GM13977 (cell line): ENCODE measurements around the gene SLC23A2.

ENCODE experiments used
- DNase-seq: peaks from one replicate; pipeline ENCODE4 v3.0.0; 2012; ENCODE audit warnings: low spot score
- in situ Hi-C: fragments of 300-500 bp; cut with MboI; formaldehyde crosslinking; loops from one replicate; pipeline ENCODE4 v1.12.0; 2022; ENCODE audit warnings: low sequenced_read_pairs, low pct_unique_long_range_greater_than_20kb, mixed read lengths, inconsistent platforms; ENCODE audit not compliant: unreplicated experiment
- TF ChIP-seq, protein P1 (sequence below): IDR thresholded peaks from 2 replicates; pipeline ENCODE4 v1.5.1; 2012; ENCODE audit warnings: mild to moderate bottlenecking, control low read depth; ENCODE audit not compliant: insufficient read depth; ENCODE audit errors: extremely low read depth, missing control alignments

Gene SLC23A2

DNA sequence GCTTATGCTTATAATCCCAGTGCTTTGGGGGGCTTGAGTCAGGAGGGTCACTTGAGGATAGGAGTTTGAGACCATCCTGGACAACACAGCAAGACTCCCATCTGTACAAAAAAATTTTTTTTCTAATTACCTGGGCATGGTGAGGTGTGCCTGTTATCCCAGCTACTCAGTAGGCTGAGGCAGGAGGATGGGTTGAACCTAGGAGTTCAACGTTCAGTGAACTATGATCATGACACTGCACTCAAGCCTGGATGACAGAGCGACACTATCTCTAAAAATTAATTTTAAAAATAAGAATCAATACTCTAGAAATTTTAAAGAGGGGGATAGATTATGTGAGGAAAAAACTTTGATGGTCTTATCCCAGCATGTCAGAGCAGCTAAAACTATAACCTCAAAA lies 44.1 kb downstream of the SLC23A2 start:
- TF ChIP-seq, protein P1, sequence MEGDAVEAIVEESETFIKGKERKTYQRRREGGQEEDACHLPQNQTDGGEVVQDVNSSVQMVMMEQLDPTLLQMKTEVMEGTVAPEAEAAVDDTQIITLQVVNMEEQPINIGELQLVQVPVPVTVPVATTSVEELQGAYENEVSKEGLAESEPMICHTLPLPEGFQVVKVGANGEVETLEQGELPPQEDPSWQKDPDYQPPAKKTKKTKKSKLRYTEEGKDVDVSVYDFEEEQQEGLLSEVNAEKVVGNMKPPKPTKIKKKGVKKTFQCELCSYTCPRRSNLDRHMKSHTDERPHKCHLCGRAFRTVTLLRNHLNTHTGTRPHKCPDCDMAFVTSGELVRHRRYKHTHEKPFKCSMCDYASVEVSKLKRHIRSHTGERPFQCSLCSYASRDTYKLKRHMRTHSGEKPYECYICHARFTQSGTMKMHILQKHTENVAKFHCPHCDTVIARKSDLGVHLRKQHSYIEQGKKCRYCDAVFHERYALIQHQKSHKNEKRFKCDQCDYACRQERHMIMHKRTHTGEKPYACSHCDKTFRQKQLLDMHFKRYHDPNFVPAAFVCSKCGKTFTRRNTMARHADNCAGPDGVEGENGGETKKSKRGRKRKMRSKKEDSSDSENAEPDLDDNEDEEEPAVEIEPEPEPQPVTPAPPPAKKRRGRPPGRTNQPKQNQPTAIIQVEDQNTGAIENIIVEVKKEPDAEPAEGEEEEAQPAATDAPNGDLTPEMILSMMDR, result no peak
- in situ Hi-C loops, result loop anchor here (25.0 kb wide), 1 partner anchor 345 kb away; no protein-coding TSS in a partner anchor
- DNase-seq, result no peak

DNA sequence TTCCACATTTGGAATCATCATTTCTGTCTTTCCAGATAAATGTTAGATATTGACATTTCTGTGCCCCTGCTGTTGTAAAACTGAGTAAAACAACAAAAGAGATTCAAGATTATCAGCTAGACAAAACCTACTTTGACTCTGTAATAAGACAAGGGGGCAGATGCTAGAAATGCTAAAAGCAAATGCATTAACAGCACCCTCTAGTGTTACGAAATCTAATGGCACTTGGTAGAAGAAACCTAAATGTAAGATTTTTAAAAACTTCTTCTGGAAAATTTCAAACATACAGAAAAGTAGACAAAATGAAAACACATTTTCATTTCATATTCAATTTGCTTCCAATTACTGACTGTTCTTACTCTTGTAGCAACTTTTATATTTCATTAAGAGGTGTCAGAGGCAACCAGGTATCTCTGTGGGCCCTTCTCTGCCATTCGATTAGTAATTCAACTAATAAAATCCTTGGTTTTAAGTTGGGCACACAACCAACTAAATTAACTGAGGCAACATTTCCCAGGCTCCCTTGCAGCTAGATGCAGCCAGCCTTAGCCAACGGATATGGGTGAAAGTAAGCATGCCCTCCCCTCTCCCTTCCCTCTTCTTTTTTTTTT lies 45.0 kb downstream of the SLC23A2 start:
- TF ChIP-seq, protein P1, result peak; percentile 55

DNA sequence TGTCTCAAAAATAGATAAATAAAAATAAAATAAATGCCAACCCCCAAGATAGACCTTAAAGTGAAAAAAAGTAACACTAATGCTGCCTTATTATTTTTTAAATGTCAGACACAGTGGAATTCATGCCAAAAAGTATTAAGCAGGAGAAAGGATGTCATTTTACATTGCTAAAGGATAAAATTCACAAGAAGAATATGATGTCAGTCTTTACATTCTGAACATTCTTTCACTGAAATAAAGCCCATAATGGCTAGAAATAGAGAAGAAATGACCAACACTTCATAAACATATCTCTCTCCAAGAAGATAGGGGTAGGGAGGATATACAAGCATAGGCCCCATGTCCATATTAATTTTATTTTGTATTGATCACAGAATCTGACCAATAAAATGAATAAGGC lies 47.4 kb downstream of the SLC23A2 start:
- in situ Hi-C loops, result loop anchor here (25.0 kb wide), 1 partner anchor 342 kb away; no protein-coding TSS in a partner anchor
- TF ChIP-seq, protein P1, result no peak
- no peak for DNase-seq

More for the DNA sequence above, 45.0 kb downstream of the SLC23A2 start:
- in situ Hi-C loops, result loop anchor here (25.0 kb wide), 1 partner anchor 344 kb away; no protein-coding TSS in a partner anchor
- peak; percentile 41 for DNase-seq

DNA sequence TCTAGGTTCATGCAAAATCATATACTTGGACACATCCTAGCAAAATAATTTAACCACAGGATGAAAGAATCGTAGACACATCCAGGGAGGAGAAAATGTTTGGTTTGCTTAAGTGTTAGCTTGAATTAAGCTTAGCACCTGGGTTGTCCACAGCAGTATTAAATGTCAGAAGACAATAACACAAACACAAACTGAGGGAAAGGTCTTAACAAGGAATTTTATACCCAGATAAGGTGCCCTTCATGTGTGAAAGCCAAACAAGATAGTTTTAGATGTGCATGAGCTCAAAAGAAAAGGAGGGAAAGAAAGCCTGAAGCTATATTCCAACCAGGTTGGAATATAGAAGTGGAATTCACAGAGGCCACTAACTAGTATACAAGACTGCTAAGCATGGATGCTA lies 49.1 kb downstream of the SLC23A2 start:
- TF ChIP-seq, protein P1, result no peak
- DNase-seq, result no peak
- in situ Hi-C loops, result loop anchor here (25.0 kb wide), 1 partner anchor 340 kb away; no protein-coding TSS in a partner anchor

DNA sequence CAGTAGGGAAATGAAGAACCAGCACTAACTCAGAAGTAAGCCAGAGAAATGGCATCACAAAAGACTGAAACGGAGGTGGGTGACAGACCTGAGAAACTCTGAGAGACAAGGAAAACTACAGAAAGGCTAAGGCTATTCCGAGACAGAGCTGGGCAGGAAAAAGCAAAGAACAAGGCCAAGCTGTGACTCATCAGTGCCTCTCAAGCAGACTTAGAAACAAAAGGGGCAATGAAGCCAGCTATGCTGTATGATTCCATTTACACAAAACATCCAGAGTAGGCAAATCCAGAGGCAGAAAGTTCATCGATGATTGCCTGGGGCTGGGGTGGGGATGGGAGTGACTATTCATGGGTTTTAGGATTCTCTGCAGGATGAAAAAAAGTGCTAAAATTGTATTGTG lies 50.0 kb downstream of the SLC23A2 start:
- no peak for DNase-seq
- in situ Hi-C loops, result loop anchor here (25.0 kb wide), 1 partner anchor 339 kb away; no protein-coding TSS in a partner anchor
- TF ChIP-seq, protein P1, result no peak

DNA sequence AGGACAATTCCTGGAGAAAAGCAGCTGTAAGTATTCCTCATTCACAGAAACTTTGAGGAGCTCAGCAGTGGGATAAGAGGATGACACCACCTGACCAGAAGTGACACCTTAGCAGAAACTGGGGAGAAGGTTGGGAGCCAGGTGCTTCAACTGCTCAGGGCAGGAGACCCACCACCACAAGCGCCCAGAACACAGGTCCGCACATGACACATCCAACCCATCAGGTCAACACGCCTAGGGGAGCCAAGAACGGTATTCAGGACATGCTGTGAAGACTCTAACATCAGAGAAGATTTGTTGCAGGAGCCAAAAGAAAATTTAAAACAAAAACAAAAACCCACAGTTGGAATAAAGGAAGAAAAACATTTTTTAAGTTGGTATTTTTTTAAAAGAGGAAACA lies 50.5 kb downstream of the SLC23A2 start:
- no peak for DNase-seq
- in situ Hi-C loops, result loop anchor here (25.0 kb wide), 1 partner anchor 339 kb away; no protein-coding TSS in a partner anchor

More for the DNA sequence above, 50.5 kb downstream of the SLC23A2 start:
- TF ChIP-seq, protein P1, result no peak
